Measurements from ENCODE around the gene SLC4A2. TPM values are rescaled to one million over a fixed set of nuclear protein-coding genes. Genes with fewer than 3 reads are reported as not detected.

The SLC4A2 gene
- total RNA-seq, 2 donors from 2014 or later = 50.1 to 147 TPM

DNA sequence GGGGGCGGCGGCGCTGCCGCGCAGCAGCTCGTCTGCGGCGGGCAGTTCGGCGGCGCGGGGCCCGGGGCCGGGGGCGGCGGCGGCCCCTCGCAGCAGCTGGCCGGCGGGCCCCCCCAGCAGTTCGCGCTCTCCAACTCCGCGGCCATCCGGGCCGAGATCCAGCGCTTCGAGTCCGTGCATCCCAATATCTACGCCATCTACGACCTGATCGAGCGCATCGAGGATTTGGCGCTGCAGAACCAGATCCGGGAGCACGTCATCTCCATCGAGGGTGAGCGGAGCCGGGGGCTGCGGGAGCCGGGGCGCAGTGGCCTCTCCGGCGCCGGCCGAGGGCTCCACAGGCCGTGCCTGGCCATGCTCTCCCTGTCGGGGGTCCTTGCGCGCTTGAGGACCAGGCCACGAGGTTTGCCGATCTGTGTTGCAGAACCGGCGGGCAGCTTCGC lies 27.4 kb downstream of the SLC4A2 start:
- no peaks in the 10 kb centered on the region for H3K36me3 ChIP-seq (replicated peaks in 1 of 2; ENCODE audit: insufficient read depth in 1 of 2, low read depth in 2 of 2)
- H3K9me3 ChIP-seq = no peaks in the 10 kb centered on the region
- H3K4me1 ChIP-seq = peaks cover 79% of the 10 kb centered on the region
- intact Hi-C loops (cut with DNase I) = no loop called here
- peak overlapping the region; percentile 84 to 89 (median 88) for H3K27ac ChIP-seq
- DNase-seq (peak in 2 of 4 donors; percentile 49 to 55), ATAC-seq (peak; percentile 3)
- no peaks in the 10 kb centered on the region for H3K27me3 ChIP-seq
- peak overlapping the region; percentile 83 to 84 for H3K4me3 ChIP-seq
- TF ChIP-seq POLR2A (IDR thresholded peaks at IDR 0.05) = no peak
- TF ChIP-seq, protein P1, sequence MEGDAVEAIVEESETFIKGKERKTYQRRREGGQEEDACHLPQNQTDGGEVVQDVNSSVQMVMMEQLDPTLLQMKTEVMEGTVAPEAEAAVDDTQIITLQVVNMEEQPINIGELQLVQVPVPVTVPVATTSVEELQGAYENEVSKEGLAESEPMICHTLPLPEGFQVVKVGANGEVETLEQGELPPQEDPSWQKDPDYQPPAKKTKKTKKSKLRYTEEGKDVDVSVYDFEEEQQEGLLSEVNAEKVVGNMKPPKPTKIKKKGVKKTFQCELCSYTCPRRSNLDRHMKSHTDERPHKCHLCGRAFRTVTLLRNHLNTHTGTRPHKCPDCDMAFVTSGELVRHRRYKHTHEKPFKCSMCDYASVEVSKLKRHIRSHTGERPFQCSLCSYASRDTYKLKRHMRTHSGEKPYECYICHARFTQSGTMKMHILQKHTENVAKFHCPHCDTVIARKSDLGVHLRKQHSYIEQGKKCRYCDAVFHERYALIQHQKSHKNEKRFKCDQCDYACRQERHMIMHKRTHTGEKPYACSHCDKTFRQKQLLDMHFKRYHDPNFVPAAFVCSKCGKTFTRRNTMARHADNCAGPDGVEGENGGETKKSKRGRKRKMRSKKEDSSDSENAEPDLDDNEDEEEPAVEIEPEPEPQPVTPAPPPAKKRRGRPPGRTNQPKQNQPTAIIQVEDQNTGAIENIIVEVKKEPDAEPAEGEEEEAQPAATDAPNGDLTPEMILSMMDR (IDR thresholded peaks at IDR 0.05) = no peak
- 0 to 1% methylated on average over 5 to 52 of the region's 56 CpGs for WGBS, 2 donors

DNA sequence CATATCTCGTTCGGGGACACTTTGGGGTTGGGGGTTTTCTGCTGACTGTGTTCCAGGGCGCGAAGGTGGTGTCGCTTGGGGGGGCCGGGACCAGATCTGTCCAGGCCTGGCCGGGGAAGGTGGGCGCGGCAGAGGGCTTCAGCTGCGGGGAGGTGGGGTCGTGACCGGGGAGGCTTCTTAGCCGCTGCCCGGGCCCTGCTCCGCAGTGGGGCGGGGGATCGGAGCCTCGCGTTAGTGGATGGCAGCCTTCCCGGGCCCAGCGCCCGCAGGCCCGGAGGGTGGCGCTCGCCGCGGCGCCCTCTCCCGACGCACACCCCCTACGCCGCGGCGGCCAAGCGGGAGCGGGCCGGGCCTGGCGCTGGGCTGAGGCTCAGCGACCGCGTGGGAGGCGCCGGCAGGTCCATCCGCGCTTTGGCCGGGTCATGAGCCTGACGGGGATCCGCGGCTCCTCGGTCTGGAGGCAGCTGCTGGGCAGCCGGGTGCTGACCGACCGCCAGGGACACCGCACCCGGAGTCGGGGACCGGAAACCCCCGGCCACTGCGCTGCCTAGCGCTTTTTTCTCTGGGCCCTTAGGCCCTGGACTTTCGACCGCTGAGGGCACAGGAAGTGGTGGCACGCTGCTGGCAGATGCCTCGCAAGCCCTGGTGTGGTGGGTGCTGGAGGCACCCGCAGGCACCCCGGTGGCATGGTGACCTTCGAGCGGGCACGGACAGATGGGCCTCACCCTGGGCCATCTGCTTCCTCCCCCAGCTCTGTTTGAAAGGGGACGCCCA lies 28.0 kb downstream of the SLC4A2 start:
- WGBS, 2 donors = 0 to 1% methylated on average over 15 to 64 of the region's 70 CpGs
- peak; percentile 55 for ATAC-seq
- DNase-seq = peak; percentile 69 to 79 (median 74)
- Histone ChIP-seq H3K36me3 (replicated peaks in 1 of 2; ENCODE audit: insufficient read depth in 1 of 2, low read depth in 2 of 2) (no peaks in the 10 kb centered on the region), H3K9me3 (no peaks in the 10 kb centered on the region), H3K27ac (peak overlapping the region; percentile 84 to 89 (median 88)), H3K4me1 (peaks cover 73% of the 10 kb centered on the region), H3K4me3 (peak overlapping the region; percentile 83 to 84), H3K27me3 (no peaks in the 10 kb centered on the region)
- intact Hi-C loops (cut with DNase I) = no loop called here
- peak; percentile 41 to 47 (median 45) for TF ChIP-seq POLR2A (IDR thresholded peaks at IDR 0.05)
- TF ChIP-seq, protein P1 (IDR thresholded peaks at IDR 0.05) = peak in 4 of 7 experiments; percentile 15 to 55 (median 38)

DNA sequence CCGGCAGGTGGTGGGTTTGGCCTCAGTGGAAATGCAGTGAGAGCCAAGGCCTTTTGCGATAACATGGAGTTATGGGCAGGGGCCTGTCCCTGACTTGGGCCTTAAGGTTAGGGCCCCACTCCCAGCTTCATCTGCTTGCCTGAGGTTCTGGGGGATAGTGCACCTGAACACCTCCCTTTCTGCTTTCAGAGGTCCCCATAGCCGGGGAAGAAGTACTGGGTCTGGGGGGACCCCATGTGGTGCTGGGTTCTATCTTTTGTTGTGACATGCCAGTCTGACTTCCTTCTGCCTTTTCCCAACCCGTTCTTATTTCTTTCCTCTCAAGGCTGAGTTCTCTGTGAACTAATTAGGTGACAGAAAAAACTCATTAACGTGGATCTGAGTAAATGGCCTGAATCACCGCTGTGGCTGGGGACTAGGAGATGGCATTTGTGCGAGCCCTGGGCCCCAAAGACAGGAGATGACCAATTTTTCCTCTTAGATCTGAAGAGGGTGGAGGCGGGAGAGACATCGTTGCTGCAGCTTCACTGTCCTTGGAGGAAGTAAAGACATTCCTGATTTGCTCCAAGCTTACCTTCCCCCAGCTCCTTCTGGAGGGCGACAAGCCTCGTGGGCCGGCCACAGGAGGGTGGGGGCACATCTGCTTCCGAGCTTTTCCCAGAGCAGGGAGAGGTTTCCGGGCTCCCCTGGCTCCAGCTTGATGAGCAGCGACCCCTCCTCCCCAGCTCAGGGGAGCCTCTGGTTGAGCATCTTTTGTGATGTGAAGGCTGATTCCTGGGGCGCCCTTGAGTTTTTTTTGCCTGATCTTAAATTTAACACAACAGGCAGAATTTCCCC lies 28.8 kb downstream of the SLC4A2 start:
- Histone ChIP-seq H3K27me3 (no peaks in the 10 kb centered on the region), H3K4me3 (peak overlapping the region; percentile 3 to 46), H3K27ac (peak overlapping the region; percentile 84 to 89 (median 88)), H3K4me1 (peaks cover 69% of the 10 kb centered on the region), H3K9me3 (no peaks in the 10 kb centered on the region), H3K36me3 (replicated peaks in 1 of 2; ENCODE audit: insufficient read depth in 1 of 2, low read depth in 2 of 2) (no peaks in the 10 kb centered on the region)
- intact Hi-C loops (cut with DNase I) = no loop called here
- TF ChIP-seq, protein P1 (IDR thresholded peaks at IDR 0.05) = no peak
- no peak for TF ChIP-seq POLR2A (IDR thresholded peaks at IDR 0.05)
- WGBS, 2 donors = 23 to 29% methylated on average over 14 to 16 of the region's 16 CpGs
- ATAC-seq (no peak), DNase-seq (no peak)

DNA sequence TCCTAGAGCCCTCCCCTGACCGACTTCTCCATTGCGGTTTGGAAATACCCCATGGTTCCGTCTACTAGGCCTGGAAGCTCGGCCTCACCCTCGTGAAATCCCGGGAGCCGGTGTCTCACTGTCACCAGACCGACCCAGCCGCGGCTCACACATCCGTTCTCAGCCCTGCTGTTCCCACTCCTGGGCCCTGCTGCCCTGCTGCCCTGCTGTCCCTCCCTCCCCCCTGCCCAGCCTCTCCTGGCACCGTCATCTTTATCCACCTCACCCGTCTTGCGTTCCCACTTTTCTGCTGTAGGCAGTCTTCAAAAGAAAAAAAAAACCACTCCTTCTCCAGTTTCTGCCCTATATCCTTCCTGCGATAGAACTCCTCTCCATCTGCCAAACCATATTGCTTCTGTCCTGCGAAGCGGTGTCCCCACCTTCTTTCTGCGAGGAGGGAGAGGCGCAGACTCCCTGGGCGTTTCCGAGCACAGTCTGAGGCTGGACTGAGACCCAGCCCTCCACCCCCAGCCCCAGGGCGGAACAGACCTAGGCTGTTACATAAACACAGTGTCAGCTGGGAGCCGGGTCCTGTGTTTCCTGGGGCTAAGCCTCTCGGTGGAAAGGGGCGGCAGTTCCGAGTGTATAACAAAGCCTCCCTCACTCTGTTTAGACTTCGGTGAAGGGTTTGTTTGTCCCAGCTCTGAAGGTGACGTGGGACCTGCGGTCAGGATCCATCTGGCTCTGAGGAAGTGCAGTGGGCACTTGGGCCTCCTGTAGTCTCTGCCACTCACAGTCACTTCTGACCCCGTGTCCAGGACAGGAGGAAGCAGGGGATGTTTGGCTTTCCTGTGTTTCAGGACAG lies 29.7 kb downstream of the SLC4A2 start:
- Histone ChIP-seq H3K36me3 (replicated peaks in 1 of 2; ENCODE audit: insufficient read depth in 1 of 2, low read depth in 2 of 2) (no peaks in the 10 kb centered on the region), H3K4me1 (peaks cover 62% of the 10 kb centered on the region), H3K4me3 (peak overlapping the region in 1 of 2 donors; percentile 3), H3K9me3 (no peaks in the 10 kb centered on the region), H3K27me3 (no peaks in the 10 kb centered on the region), H3K27ac (peak overlapping the region; percentile 84 to 89 (median 88))
- intact Hi-C loops (cut with DNase I) = no loop called here
- TF ChIP-seq POLR2A (IDR thresholded peaks at IDR 0.05) = peak; percentile 47 to 73 (median 56)
- TF ChIP-seq, protein P1 (IDR thresholded peaks at IDR 0.05) = no peak
- WGBS, 2 donors = 15 to 26% methylated on average over 24 to 30 of the region's 30 CpGs
- ATAC-seq (peak; percentile 25), DNase-seq (peak; percentile 73 to 87 (median 82))
